Erythroblast (primary cell): ENCODE measurements around the gene ANO6.

Experiments
- GATA1 ChIP-seq: IDR thresholded peaks from 2 replicates; pipeline ENCODE4 v1.6.1; 2011; ENCODE audit warnings: low read depth, mild to moderate bottlenecking, control low read depth, low read length, moderate library complexity
- POLR2A ChIP-seq: IDR thresholded peaks from 2 replicates; pipeline ENCODE4 v1.6.1; 2011; ENCODE audit warnings: mild to moderate bottlenecking, low read length

- TF ChIP-seq POLR2A: no peak
- TF ChIP-seq GATA1: no peak
These were observed 112.0 kb downstream of the ANO6 start for GRCh38 chr12:45327823-45328383.
